Upper lobe of right lung (tissue), 1 donor: ENCODE results near the gene AFF1. TPM values are rescaled to one million over a fixed set of nuclear protein-coding genes. Genes with fewer than 3 reads are reported as not detected.

Experiments
- ATAC-seq: fragments of 200-7000 bp; cut with Tn5 transposase; one replicate; pipeline ENCODE4 v1.9.1; 2020; ENCODE audit warnings: mild to moderate bottlenecking, moderate library complexity
- DNase-seq: peaks from one replicate; pipeline ENCODE4 v3.0.0-alpha.2; 2020
- H3K27ac ChIP-seq: fragments of 200-600 bp; one replicate; pipeline ENCODE4 v1.8.0; 2022
- H3K27me3 ChIP-seq: fragments of 200-600 bp; one replicate; pipeline ENCODE4 v1.8.0; 2022; ENCODE audit warnings: mild to moderate bottlenecking
- H3K36me3 ChIP-seq: fragments of 200-600 bp; one replicate; pipeline ENCODE4 v1.8.0; 2022
- H3K4me1 ChIP-seq: fragments of 200-600 bp; one replicate; pipeline ENCODE4 v1.8.0; 2022
- H3K4me3 ChIP-seq: fragments of 200-600 bp; one replicate; pipeline ENCODE4 v1.8.0; 2022; ENCODE audit warnings: mild to moderate bottlenecking
- H3K9me3 ChIP-seq: fragments of 200-600 bp; one replicate; pipeline ENCODE4 v1.8.0; 2022
- intact Hi-C: fragments of 100-400 bp; cut with DNase I; formaldehyde crosslinking; loops from one replicate; pipeline ENCODE4 v1.11.0; 2022
- total RNA-seq: library from RNA; stranded (reverse); fragmentation: NEBNext Ultra II Directional; extraction: Animal tissue kit (Norgen Biotek cat#: 25700); gene quantifications from one replicate; pipeline ENCODE4 v1.2.1, GENCODE V29; 2021
- TF ChIP-seq, protein P1 (sequence below): fragments of 200-600 bp; IDR thresholded peaks from one replicate; pipeline ENCODE4 v1.8.0; 2022; ENCODE audit warnings: antibody characterized with exemption
- donor health status: DM: no; HTN: yes; CAD: no; lungs with severe emphysema.

Gene AFF1
- total RNA-seq, 1 donor from 2014 or later: 103 TPM

DNA sequence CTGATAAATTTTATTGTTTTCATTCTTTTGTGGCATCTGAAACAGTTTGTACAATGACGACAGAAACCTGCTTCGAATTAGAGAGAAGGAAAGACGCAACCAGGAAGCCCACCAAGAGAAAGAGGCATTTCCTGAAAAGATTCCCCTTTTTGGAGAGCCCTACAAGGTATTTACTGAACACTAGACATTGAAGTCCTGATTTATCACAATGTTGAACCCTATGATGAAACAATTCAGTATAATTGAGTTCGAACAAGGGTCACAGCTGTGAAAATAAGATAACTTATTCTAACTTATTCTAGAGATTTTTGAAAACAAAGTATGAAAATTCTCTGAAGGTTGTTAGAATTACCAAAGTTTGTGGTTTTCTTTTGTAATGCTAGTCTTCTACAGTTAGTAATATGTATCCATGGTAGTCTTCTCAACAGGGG lies 111.3 kb downstream of the AFF1 start:
- intact Hi-C loops: no loop called here
- ATAC-seq: no peak
- TF ChIP-seq, protein P1, sequence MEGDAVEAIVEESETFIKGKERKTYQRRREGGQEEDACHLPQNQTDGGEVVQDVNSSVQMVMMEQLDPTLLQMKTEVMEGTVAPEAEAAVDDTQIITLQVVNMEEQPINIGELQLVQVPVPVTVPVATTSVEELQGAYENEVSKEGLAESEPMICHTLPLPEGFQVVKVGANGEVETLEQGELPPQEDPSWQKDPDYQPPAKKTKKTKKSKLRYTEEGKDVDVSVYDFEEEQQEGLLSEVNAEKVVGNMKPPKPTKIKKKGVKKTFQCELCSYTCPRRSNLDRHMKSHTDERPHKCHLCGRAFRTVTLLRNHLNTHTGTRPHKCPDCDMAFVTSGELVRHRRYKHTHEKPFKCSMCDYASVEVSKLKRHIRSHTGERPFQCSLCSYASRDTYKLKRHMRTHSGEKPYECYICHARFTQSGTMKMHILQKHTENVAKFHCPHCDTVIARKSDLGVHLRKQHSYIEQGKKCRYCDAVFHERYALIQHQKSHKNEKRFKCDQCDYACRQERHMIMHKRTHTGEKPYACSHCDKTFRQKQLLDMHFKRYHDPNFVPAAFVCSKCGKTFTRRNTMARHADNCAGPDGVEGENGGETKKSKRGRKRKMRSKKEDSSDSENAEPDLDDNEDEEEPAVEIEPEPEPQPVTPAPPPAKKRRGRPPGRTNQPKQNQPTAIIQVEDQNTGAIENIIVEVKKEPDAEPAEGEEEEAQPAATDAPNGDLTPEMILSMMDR: no peak
- peak overlapping the region; percentile 58 for H3K27ac ChIP-seq
- H3K27me3 ChIP-seq: no peaks in the 10 kb centered on the region
- H3K4me3 ChIP-seq: no peak overlapping the region
- H3K9me3 ChIP-seq: no peaks in the 10 kb centered on the region
- DNase-seq: no peak
- peaks cover 49% of the 10 kb centered on the region for H3K4me1 ChIP-seq
- peaks cover 18% of the 10 kb centered on the region for H3K36me3 ChIP-seq

DNA sequence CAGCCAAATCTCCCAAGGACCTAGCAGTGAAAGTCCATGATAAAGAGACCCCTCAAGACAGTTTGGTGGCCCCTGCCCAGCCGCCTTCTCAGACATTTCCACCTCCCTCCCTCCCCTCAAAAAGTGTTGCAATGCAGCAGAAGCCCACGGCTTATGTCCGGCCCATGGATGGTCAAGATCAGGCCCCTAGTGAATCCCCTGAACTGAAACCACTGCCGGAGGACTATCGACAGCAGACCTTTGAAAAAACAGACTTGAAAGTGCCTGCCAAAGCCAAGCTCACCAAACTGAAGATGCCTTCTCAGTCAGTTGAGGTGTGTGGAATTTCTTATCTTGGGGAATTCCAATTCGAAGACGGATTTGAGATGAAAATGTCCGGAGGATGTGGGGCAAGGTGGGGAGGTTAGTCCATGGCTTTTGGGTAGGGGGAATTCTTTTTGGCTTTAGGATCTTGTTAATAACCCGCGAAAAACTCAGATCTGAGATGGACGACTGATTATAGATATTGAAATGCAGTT lies 112.5 kb downstream of the AFF1 start:
- intact Hi-C loops: no loop called here
- Histone ChIP-seq H3K36me3 (peaks cover 18% of the 10 kb centered on the region), H3K9me3 (no peaks in the 10 kb centered on the region), H3K27ac (no peak overlapping the region), H3K4me1 (peaks cover 44% of the 10 kb centered on the region), H3K27me3 (no peaks in the 10 kb centered on the region), H3K4me3 (no peak overlapping the region)
- no peak for DNase-seq
- TF ChIP-seq, protein P1: no peak
- no peak for ATAC-seq

DNA sequence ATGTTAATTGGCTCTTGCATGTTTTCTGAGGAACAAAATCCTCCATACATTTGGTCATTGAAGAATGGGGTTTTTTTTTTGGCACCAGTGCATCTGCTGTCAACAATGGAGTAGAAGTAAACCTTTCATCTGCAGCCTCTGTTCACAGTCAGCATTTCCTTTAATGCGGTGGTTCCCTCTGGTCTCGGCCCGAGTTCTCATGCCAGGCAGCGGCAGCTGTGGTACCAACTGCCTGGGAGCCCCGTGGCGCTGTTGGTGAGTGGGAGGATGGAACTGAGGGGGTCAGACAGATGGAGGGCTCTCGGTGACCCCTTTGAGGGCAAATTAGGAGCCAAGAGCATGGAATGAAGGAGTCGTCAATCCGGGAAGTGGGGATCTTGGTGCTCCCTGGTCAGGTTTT lies 114.7 kb downstream of the AFF1 start:
- intact Hi-C loops: no loop called here
- DNase-seq: no peak
- H3K4me3 ChIP-seq: no peak overlapping the region
- H3K27ac ChIP-seq: no peak overlapping the region
- no peaks in the 10 kb centered on the region for H3K9me3 ChIP-seq
- TF ChIP-seq, protein P1: no peak
- no peaks in the 10 kb centered on the region for H3K27me3 ChIP-seq
- peaks cover 40% of the 10 kb centered on the region for H3K4me1 ChIP-seq
- peaks cover 18% of the 10 kb centered on the region for H3K36me3 ChIP-seq
- ATAC-seq: no peak

DNA sequence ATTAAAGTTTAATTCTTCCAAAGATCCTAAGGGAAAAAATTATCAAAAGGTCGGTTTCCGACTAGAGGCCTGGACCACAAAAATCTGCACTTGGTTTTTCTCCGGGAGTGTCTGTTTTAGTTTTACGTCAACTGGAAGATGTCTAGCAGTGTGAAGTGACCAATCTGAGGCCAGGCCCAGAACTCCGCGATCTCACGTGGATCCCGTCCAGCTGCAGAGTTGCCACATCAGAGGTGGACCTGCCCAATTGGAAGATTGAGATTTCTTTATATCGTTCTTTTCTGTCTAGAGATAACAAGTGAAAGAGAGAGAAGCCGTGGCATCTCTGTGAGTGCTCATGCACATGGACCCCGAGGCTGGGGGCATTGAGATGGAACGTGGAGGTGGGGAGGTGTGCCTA lies 115.8 kb downstream of the AFF1 start:
- DNase-seq: no peak
- intact Hi-C loops: no loop called here
- no peak overlapping the region for H3K27ac ChIP-seq

DNA sequence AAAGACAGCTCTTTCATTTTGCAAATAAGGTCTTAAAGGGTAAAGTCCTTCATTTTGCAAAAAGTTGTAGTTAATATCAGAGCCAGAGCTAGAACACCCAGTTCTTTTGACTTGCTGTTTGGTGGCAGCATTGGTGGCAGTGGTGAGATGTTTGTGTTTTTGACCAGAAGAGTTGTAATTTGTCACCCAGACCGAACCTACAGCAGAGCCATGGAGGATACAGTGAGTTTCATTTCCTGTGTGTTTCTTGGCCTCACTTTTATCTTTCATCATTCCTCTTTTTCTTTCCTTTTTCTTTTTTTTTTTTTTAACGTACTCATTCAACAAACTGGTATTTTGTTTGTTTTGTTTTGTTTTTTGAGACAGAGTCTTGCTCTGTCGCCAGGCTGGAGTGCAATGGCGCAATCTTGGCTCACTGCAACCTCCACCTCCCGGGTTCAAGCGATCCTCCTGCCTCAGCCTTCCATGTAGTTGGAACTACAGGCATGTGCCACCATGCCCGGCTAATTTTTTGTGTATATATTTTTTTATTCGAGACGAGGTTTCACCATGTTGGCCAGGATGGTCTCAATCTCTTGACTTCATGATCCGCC lies 116.4 kb downstream of the AFF1 start:
- intact Hi-C loops: no loop called here
- peaks cover 40% of the 10 kb centered on the region for H3K4me1 ChIP-seq

More for the DNA sequence above, 115.8 kb downstream of the AFF1 start:
- H3K36me3 ChIP-seq: peaks cover 18% of the 10 kb centered on the region
- H3K27me3 ChIP-seq: no peaks in the 10 kb centered on the region
- H3K9me3 ChIP-seq: no peaks in the 10 kb centered on the region
- TF ChIP-seq, protein P1: no peak
- no peak overlapping the region for H3K4me3 ChIP-seq
- ATAC-seq: no peak
- peaks cover 40% of the 10 kb centered on the region for H3K4me1 ChIP-seq

More for the DNA sequence above, 116.4 kb downstream of the AFF1 start:
- Histone ChIP-seq H3K9me3 (no peaks in the 10 kb centered on the region), H3K27me3 (no peaks in the 10 kb centered on the region), H3K36me3 (peaks cover 18% of the 10 kb centered on the region), H3K4me3 (no peak overlapping the region), H3K27ac (no peak overlapping the region)
- ATAC-seq (no peak), DNase-seq (no peak)
- TF ChIP-seq, protein P1: no peak
